C4-2B (cell line): ENCODE measurements around the gene FSTL4.

Source experiments
- ZFX ChIP-seq: fragments of 450-650 bp; IDR thresholded peaks from 2 replicates; pipeline ENCODE4 v1.6.1; 2017
- TF ChIP-seq, protein P1 (sequence below): fragments of 450-650 bp; conservative IDR thresholded peaks from 2 replicates; pipeline ENCODE4 v1.5.1; 2017; ENCODE audit warnings: mild to moderate bottlenecking

DNA sequence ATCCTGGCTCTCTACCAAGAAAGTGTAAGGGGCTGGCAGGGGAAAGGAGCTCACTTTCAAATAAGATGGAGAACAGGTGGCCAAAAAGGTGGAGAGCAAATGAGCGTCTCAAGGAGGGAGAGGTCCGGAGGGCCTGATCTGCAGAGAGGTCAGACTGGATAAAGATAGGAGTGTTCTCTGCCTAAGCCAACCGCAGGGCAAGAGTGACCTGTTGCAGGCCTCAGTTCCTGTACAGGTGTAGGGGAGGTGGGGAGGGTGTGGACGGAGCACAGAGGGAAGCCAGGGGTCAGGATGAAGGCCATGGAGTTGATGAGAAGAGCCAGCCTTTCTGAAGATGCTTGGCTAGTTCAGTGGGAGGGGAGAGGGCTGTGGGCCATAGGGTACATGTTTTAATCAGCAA, 320.8 kb downstream of the FSTL4 start:
- TF ChIP-seq, protein P1, sequence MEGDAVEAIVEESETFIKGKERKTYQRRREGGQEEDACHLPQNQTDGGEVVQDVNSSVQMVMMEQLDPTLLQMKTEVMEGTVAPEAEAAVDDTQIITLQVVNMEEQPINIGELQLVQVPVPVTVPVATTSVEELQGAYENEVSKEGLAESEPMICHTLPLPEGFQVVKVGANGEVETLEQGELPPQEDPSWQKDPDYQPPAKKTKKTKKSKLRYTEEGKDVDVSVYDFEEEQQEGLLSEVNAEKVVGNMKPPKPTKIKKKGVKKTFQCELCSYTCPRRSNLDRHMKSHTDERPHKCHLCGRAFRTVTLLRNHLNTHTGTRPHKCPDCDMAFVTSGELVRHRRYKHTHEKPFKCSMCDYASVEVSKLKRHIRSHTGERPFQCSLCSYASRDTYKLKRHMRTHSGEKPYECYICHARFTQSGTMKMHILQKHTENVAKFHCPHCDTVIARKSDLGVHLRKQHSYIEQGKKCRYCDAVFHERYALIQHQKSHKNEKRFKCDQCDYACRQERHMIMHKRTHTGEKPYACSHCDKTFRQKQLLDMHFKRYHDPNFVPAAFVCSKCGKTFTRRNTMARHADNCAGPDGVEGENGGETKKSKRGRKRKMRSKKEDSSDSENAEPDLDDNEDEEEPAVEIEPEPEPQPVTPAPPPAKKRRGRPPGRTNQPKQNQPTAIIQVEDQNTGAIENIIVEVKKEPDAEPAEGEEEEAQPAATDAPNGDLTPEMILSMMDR = no peak
- TF ChIP-seq ZFX = no peak
